ENCODE data around the gene TANC1.
"Not testable (repeated sequence)": the region's sequence is repeated elsewhere in the genome, so short reads cannot be mapped to it uniquely, and the experiment has no call there.

Gene TANC1

DNA sequence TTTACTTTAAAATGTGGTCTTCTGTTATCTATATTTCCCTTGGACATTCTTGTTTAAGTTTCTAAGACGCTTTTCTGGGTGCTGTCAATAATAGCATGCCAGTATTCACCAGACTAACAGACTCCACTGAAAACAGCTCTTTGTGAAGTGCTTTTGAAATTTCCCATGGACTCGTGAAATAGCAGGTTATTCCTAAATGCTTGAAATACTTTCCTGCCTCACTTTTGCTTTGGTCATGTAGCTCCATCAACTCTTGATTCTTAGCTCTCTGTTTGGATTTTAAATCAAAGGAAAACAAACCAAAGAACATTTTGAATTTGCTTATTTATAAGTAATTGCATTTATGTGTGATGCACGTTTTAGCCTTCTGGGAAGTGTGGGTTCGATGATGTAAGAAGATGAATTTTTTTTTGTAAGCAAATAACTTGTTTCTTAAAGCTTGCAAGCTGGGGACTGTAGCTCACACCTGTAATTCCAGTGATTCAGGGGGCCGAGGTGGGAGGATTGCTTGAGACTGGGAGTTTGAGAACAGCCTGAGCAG, 170.3 kb downstream of the TANC1 start:
- H3K27ac ChIP-seq (replicated peaks; ENCODE audit: low read length) = no peak overlapping the region
- 100% methylated on average over 1 of the region's 5 CpGs; no CpG with 5 or more reads in 1 of the 2 donors for WGBS, 2 donors (ENCODE audit: extremely low coverage in 2 of 2, insufficient read length in 2 of 2, insufficient replicate concordance in 1 of 2)

DNA sequence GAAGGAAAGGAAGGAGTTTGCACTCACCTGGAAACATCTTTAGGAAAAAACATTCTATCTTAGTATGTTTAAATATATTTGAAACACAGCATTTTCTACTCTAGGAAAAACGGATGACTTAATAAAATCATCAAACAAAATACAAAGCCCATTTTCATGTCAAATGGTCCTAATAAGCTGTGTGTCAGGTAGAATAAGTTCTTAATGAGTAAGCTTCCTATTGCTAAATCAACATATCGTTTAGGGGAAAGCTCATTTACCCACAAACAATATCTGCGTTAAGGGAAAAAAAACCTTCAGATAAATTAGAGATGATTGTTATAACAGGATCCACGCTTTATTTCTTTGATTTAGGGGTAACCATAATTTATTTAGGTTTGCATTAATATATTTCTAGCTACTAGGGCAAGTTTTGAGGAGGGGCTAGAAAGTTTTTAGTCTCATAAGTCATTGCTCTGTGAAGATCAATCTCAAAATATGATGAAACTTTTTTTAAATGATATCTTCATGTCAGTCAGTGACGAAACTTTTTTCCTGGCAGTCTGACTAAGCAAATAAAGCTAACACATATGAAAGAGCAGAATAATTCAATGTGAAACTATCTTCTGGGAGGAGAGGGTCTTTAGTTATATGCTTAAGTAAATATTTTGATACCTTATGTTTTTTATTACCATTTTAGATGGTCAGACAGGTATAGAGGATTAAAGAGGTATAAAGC, 170.9 kb downstream of the TANC1 start:
- H2BK5ac ChIP-seq (ENCODE audit: low read length) = no peak overlapping the region
- no peak overlapping the region for H3K4me2 ChIP-seq (ENCODE audit: insufficient read depth, low read length, poor library complexity, severe bottlenecking)
- H2AFZ ChIP-seq (ENCODE audit: low read length) = no peak overlapping the region
- H4K91ac ChIP-seq (ENCODE audit: low read depth, low read length, poor library complexity) = no peak overlapping the region
- no peaks in the 10 kb centered on the region for H3K27me3 ChIP-seq (ENCODE audit: control insufficient read depth in 3 of 3, insufficient read depth in 3 of 3, low read depth in 1 of 3, low read length in 3 of 3)
- H3K4ac ChIP-seq (ENCODE audit: low read length) = no peak overlapping the region
- H2BK15ac ChIP-seq (ENCODE audit: low read length) = no peak overlapping the region
- H2BK120ac ChIP-seq (ENCODE audit: low read depth, low read length) = no peak overlapping the region
- H3K9ac ChIP-seq (ENCODE audit: low read depth, low read length, poor library complexity) = no peak overlapping the region
- H3K79me1 ChIP-seq (ENCODE audit: low read depth, low read length) = no peaks in the 10 kb centered on the region
- no peak overlapping the region for H2AK5ac ChIP-seq (ENCODE audit: low read depth, low read length)
- no peak overlapping the region for H3K14ac ChIP-seq (ENCODE audit: low read length)
- H3K4me1 ChIP-seq (ENCODE audit: control insufficient read depth in 2 of 2, insufficient read depth in 1 of 2, low read depth in 1 of 2, low read length in 2 of 2) = peaks cover 14 to 23% of the 10 kb centered on the region in 2 donors
- H2BK12ac ChIP-seq (ENCODE audit: low read length) = no peak overlapping the region
- H3K4me3 ChIP-seq (ENCODE audit: low read length in 2 of 2) = no peak overlapping the region
- H3K27ac ChIP-seq (replicated peaks; ENCODE audit: low read length) = no peak overlapping the region
- no peaks in the 10 kb centered on the region for H3K9me3 ChIP-seq (replicated peaks in 1 of 2; ENCODE audit: control insufficient read depth in 2 of 2, insufficient read depth in 1 of 2, low read depth in 1 of 2, low read length in 2 of 2)
- WGBS, 2 donors (ENCODE audit: extremely low coverage in 2 of 2, insufficient read length in 2 of 2, insufficient replicate concordance in 1 of 2) = no CpG with 5 or more reads among the region's 5 CpGs
- H3K23ac ChIP-seq (ENCODE audit: low read depth, low read length, poor library complexity) = no peak overlapping the region
- no peak overlapping the region for H4K8ac ChIP-seq (ENCODE audit: low read depth, low read length)
- H3K18ac ChIP-seq (ENCODE audit: low read length) = no peak overlapping the region
- H3K36me3 ChIP-seq (replicated peaks in 1 of 2; ENCODE audit: control insufficient read depth in 2 of 2, insufficient read depth in 2 of 2, low read length in 2 of 2) = no peaks in the 10 kb centered on the region
- no peak for DNase-seq (ENCODE audit: low spot score)

More for the DNA sequence above, 170.3 kb downstream of the TANC1 start:
- no peak overlapping the region for H2BK15ac ChIP-seq (ENCODE audit: low read length)
- no peak overlapping the region for H4K91ac ChIP-seq (ENCODE audit: low read depth, low read length, poor library complexity)
- no peak overlapping the region for H3K4me3 ChIP-seq (ENCODE audit: low read length in 2 of 2)
- no peak overlapping the region for H3K23ac ChIP-seq (ENCODE audit: low read depth, low read length, poor library complexity)
- no peak overlapping the region for H2BK5ac ChIP-seq (ENCODE audit: low read length)
- H3K9me3 ChIP-seq (replicated peaks in 1 of 2; ENCODE audit: control insufficient read depth in 2 of 2, insufficient read depth in 1 of 2, low read depth in 1 of 2, low read length in 2 of 2) = no peaks in the 10 kb centered on the region
- H3K27me3 ChIP-seq (ENCODE audit: control insufficient read depth in 3 of 3, insufficient read depth in 3 of 3, low read depth in 1 of 3, low read length in 3 of 3) = no peaks in the 10 kb centered on the region
- H2AK5ac ChIP-seq (ENCODE audit: low read depth, low read length) = no peak overlapping the region
- no peak overlapping the region for H3K4ac ChIP-seq (ENCODE audit: low read length)
- no peak overlapping the region for H2BK12ac ChIP-seq (ENCODE audit: low read length)
- H3K79me1 ChIP-seq (ENCODE audit: low read depth, low read length) = no peaks in the 10 kb centered on the region
- no peak overlapping the region for H4K8ac ChIP-seq (ENCODE audit: low read depth, low read length)
- no peak for DNase-seq (ENCODE audit: low spot score)
- no peak overlapping the region for H2BK120ac ChIP-seq (ENCODE audit: low read depth, low read length)
- H3K14ac ChIP-seq (ENCODE audit: low read length) = no peak overlapping the region
- H2AFZ ChIP-seq (ENCODE audit: low read length) = no peak overlapping the region
- H3K18ac ChIP-seq (ENCODE audit: low read length) = no peak overlapping the region
- no peaks in the 10 kb centered on the region for H3K36me3 ChIP-seq (replicated peaks in 1 of 2; ENCODE audit: control insufficient read depth in 2 of 2, insufficient read depth in 2 of 2, low read length in 2 of 2)
- H3K9ac ChIP-seq (ENCODE audit: low read depth, low read length, poor library complexity) = no peak overlapping the region
- peaks cover 14 to 23% of the 10 kb centered on the region in 2 donors for H3K4me1 ChIP-seq (ENCODE audit: control insufficient read depth in 2 of 2, insufficient read depth in 1 of 2, low read depth in 1 of 2, low read length in 2 of 2)
- no peak overlapping the region for H3K4me2 ChIP-seq (ENCODE audit: insufficient read depth, low read length, poor library complexity, severe bottlenecking)

DNA sequence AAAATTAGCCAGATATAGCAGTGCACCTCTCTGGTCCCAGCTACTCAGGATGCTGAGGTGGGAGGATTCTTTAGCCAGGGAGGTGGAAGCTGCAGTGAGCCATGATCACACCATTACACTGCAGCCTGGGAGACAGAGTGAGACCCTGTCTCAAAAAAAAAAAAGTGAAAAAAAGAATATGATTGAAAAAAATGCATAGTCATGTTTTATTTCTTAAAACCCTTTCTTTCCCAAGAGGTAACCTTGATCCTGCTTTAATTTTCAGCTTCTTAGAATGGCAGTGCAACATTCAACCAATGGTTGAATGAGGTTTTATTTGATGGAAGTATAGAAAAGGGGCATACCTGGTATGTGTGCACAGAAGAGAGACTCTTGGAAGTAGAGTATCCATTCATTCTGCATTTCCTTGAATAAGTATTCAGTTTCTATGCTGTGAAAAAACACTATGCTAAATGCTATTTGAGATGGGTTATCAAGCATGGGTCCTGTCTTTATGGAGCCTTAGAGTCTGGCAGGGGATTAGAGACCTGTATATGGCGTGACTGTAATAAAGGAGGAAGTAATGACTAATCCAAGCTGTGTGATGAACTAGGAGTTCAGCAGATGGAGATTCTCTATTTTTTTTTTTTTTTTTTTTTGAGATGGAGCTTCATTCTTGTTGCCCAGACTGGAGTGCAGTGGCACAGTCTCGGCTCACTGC, 171.8 kb downstream of the TANC1 start:
- Histone ChIP-seq H3K14ac (ENCODE audit: low read length) (no peak overlapping the region), H4K8ac (ENCODE audit: low read depth, low read length) (no peak overlapping the region), H3K23ac (ENCODE audit: low read depth, low read length, poor library complexity) (no peak overlapping the region), H2BK5ac (ENCODE audit: low read length) (no peak overlapping the region), H2BK12ac (ENCODE audit: low read length) (no peak overlapping the region), H3K4ac (ENCODE audit: low read length) (no peak overlapping the region), H2BK120ac (ENCODE audit: low read depth, low read length) (no peak overlapping the region), H3K4me2 (ENCODE audit: insufficient read depth, low read length, poor library complexity, severe bottlenecking) (no peak overlapping the region), H3K79me1 (ENCODE audit: low read depth, low read length) (no peaks in the 10 kb centered on the region), H3K9ac (ENCODE audit: low read depth, low read length, poor library complexity) (no peak overlapping the region), H4K91ac (ENCODE audit: low read depth, low read length, poor library complexity) (no peak overlapping the region), H2AFZ (ENCODE audit: low read length) (no peak overlapping the region), H3K18ac (ENCODE audit: low read length) (no peak overlapping the region), H3K36me3 (replicated peaks in 1 of 2; ENCODE audit: control insufficient read depth in 2 of 2, insufficient read depth in 2 of 2, low read length in 2 of 2) (no peaks in the 10 kb centered on the region), H3K9me3 (replicated peaks in 1 of 2; ENCODE audit: control insufficient read depth in 2 of 2, insufficient read depth in 1 of 2, low read depth in 1 of 2, low read length in 2 of 2) (no peaks in the 10 kb centered on the region), H3K27me3 (ENCODE audit: control insufficient read depth in 3 of 3, insufficient read depth in 3 of 3, low read depth in 1 of 3, low read length in 3 of 3) (no peaks in the 10 kb centered on the region), H2AK5ac (ENCODE audit: low read depth, low read length) (no peak overlapping the region), H3K4me1 (ENCODE audit: control insufficient read depth in 2 of 2, insufficient read depth in 1 of 2, low read depth in 1 of 2, low read length in 2 of 2) (peaks cover 13 to 23% of the 10 kb centered on the region in 2 donors), H3K4me3 (ENCODE audit: low read length in 2 of 2) (no peak overlapping the region), H2BK15ac (ENCODE audit: low read length) (no peak overlapping the region), H3K27ac (replicated peaks; ENCODE audit: low read length) (no peak overlapping the region)
- no peak for DNase-seq (ENCODE audit: low spot score)
- no CpG with 5 or more reads among the region's 2 CpGs for WGBS, 2 donors (ENCODE audit: extremely low coverage in 2 of 2, insufficient read length in 2 of 2, insufficient replicate concordance in 1 of 2)

DNA sequence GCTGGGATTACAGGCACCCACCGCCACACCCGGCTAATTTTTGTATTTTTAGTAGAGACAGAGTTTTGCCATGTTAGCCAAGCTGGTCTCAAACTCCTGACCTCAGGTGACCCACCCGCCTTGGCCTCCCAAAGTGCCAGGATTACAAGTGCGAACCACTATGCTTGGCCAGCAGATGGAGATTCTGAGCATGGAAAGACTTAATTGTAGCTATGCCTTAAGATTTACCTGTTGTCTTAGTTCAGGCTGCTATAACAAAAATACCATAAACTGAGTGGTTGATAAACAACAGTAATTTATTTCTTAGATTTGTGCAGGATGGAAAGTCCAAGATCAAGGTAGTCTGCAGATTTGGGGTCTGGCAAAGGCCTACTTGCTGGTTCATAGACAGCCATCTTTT, 172.4 kb downstream of the TANC1 start:
- no CpG with 5 or more reads among the region's 4 CpGs for WGBS, 2 donors (ENCODE audit: extremely low coverage in 2 of 2, insufficient read length in 2 of 2, insufficient replicate concordance in 1 of 2)
- not testable (repeated sequence) for H3K18ac ChIP-seq (ENCODE audit: low read length); H2AFZ ChIP-seq (ENCODE audit: low read length); H3K36me3 ChIP-seq (replicated peaks in 1 of 2; ENCODE audit: control insufficient read depth in 2 of 2, insufficient read depth in 2 of 2, low read length in 2 of 2); H3K23ac ChIP-seq (ENCODE audit: low read depth, low read length, poor library complexity); H3K4me2 ChIP-seq (ENCODE audit: insufficient read depth, low read length, poor library complexity, severe bottlenecking); H3K4ac ChIP-seq (ENCODE audit: low read length); H2BK15ac ChIP-seq (ENCODE audit: low read length); H3K27ac ChIP-seq (replicated peaks; ENCODE audit: low read length); DNase-seq (ENCODE audit: low spot score); H4K91ac ChIP-seq (ENCODE audit: low read depth, low read length, poor library complexity); H2BK12ac ChIP-seq (ENCODE audit: low read length); H3K4me3 ChIP-seq (ENCODE audit: low read length in 2 of 2); H3K9ac ChIP-seq (ENCODE audit: low read depth, low read length, poor library complexity); H3K9me3 ChIP-seq (replicated peaks in 1 of 2; ENCODE audit: control insufficient read depth in 2 of 2, insufficient read depth in 1 of 2, low read depth in 1 of 2, low read length in 2 of 2); H3K79me1 ChIP-seq (ENCODE audit: low read depth, low read length); H4K8ac ChIP-seq (ENCODE audit: low read depth, low read length); H3K27me3 ChIP-seq (ENCODE audit: control insufficient read depth in 3 of 3, insufficient read depth in 3 of 3, low read depth in 1 of 3, low read length in 3 of 3); H2BK120ac ChIP-seq (ENCODE audit: low read depth, low read length); H3K14ac ChIP-seq (ENCODE audit: low read length); H2BK5ac ChIP-seq (ENCODE audit: low read length); H2AK5ac ChIP-seq (ENCODE audit: low read depth, low read length)
- H3K4me1 ChIP-seq (ENCODE audit: control insufficient read depth in 2 of 2, insufficient read depth in 1 of 2, low read depth in 1 of 2, low read length in 2 of 2) = peaks cover 7 to 18% of the 10 kb centered on the region in 2 donors
